RPMI7951 (cell line): ENCODE results near the gene MBOAT2. TPM values are rescaled to one million over a fixed set of nuclear protein-coding genes. Genes with fewer than 3 reads are reported as not detected.

Source experiments
- DNase-seq: peaks from one replicate; pipeline ENCODE4 v3.0.0-alpha.2; 2012; ENCODE audit warnings: low read depth
- total RNA-seq: library from RNA; depleted of rRNA; stranded (reverse); fragments of >200 nt; shearing (Covaris generic); gene quantifications from 2 replicates; pipeline ENCODE4 v1.2.3, GENCODE V29; 2014; rRNA removed

MBOAT2 gene
- total RNA-seq, 1 experiment from 2014 or later, result 41.1 TPM

GRCh38 chr2:8821276-8822217 lies 181.9 kb downstream of the MBOAT2 start:
- no peak for DNase-seq

- DNase-seq, result no peak
Observed at GRCh38 chr2:8819948-8820347, 183.5 kb downstream of the MBOAT2 start.

- peak; percentile 15 for DNase-seq
Observed at GRCh38 chr2:8819194-8819593, 184.3 kb downstream of the MBOAT2 start.

- DNase-seq, result no peak
Observed at GRCh38 chr2:8817221-8817620, 186.3 kb downstream of the MBOAT2 start.

- no peak for DNase-seq
Observed at GRCh38 chr2:8806885-8807704, 196.4 kb downstream of the MBOAT2 start.

- no peak for DNase-seq
Observed at GRCh38 chr2:8805278-8806210, 197.9 kb downstream of the MBOAT2 start.

- peak; percentile 85 for DNase-seq
Observed at GRCh38 chr2:8803658-8804379, 199.7 kb downstream of the MBOAT2 start.

- DNase-seq, result no peak
Observed at GRCh38 chr2:8802741-8803140, 200.7 kb downstream of the MBOAT2 start.

Other genes with a start within 250 kb of the MBOAT2 start
- gene KIDINS220, start 166.1 kb downstream of the MBOAT2 start, total RNA-seq, result 22.2 and 23.8 TPM in 2 replicates
- 40.1 and 46.7 TPM in 2 replicates for gene ASAP2, start 203.1 kb upstream of the MBOAT2 start, total RNA-seq